Measurements from ENCODE around the gene SLC25A25. TPM values are rescaled to one million over a fixed set of nuclear protein-coding genes. Genes with fewer than 3 reads are reported as not detected.
A peak's percentile ranks its signal among the peaks of the same experiment; 100 is the strongest.

SLC25A25 gene
- total and polyA plus RNA-seq, 12 donors, result 2.3 to 20.7 (median 6.8) TPM

DNA sequence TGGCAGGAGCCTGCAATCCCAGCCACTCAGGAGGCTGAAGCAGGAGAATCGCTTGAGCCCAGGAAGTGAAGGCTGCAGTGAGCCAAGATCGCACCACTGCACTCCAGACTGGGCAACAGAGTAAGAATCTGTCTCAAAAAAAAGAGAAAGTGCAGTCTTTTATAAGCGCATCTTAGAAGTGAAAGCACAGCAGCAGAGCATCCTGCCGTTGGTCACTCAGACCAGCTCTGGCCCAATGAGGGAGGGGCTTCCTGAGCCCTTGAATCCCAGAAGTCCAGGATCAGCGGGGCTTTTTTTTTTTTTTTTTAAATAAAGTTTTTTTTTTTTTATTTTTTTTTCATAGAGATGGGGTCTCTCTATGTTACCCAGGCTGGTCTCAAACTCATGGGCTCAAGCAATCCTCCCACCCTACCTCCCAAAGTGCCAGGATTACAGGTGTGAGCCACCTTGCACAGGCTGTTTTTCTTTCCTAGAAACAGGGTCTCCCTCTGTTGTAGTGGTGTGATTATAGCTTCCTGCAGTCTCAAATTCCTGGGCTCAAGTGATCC, 43.2 kb upstream of the SLC25A25 start:
- H3K27ac ChIP-seq, result peak overlapping the region in 1 of 10 donors; percentile 89
- intact Hi-C loops (cut with DNase I), result no loop called here
- no peaks in the 10 kb centered on the region for H3K27me3 ChIP-seq
- WGBS, 2 donors, result 63 to 74% methylated on average over 5 of the region's 5 CpGs
- H3K4me3 ChIP-seq, result no peak overlapping the region
- no peak for ATAC-seq
- H3K4me1 ChIP-seq, result peaks cover 0 to 68% (median 0%) of the 10 kb centered on the region in 9 donors
- TF ChIP-seq, protein P1, sequence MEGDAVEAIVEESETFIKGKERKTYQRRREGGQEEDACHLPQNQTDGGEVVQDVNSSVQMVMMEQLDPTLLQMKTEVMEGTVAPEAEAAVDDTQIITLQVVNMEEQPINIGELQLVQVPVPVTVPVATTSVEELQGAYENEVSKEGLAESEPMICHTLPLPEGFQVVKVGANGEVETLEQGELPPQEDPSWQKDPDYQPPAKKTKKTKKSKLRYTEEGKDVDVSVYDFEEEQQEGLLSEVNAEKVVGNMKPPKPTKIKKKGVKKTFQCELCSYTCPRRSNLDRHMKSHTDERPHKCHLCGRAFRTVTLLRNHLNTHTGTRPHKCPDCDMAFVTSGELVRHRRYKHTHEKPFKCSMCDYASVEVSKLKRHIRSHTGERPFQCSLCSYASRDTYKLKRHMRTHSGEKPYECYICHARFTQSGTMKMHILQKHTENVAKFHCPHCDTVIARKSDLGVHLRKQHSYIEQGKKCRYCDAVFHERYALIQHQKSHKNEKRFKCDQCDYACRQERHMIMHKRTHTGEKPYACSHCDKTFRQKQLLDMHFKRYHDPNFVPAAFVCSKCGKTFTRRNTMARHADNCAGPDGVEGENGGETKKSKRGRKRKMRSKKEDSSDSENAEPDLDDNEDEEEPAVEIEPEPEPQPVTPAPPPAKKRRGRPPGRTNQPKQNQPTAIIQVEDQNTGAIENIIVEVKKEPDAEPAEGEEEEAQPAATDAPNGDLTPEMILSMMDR (IDR thresholded peaks at IDR 0.05), result no peak
- no peaks in the 10 kb centered on the region for H3K9me3 ChIP-seq
- no peak for DNase-seq
- H3K36me3 ChIP-seq, result no peaks in the 10 kb centered on the region

DNA sequence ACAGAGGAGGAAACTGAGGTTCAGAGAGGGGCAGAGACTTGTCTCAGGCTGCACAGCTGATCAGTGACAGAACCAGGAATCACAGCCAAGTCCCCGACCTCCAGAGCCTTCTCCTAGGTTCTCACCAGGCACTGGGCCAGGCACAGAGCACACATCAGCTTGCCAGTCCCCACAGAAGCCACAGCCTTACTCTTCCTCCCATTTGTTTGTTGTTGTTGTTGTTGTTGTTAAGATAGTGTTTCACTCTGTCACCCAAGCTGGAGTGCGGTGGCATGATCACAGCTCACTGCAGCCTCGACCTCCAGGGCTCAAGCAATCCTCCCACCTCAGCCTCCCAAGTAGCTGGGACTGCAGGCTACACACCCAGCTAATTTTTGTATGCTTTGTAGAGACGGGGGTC, 42.3 kb upstream of the SLC25A25 start:
- peaks cover 0 to 73% (median 0%) of the 10 kb centered on the region in 9 donors for H3K4me1 ChIP-seq
- intact Hi-C loops (cut with DNase I), result no loop called here

DNA sequence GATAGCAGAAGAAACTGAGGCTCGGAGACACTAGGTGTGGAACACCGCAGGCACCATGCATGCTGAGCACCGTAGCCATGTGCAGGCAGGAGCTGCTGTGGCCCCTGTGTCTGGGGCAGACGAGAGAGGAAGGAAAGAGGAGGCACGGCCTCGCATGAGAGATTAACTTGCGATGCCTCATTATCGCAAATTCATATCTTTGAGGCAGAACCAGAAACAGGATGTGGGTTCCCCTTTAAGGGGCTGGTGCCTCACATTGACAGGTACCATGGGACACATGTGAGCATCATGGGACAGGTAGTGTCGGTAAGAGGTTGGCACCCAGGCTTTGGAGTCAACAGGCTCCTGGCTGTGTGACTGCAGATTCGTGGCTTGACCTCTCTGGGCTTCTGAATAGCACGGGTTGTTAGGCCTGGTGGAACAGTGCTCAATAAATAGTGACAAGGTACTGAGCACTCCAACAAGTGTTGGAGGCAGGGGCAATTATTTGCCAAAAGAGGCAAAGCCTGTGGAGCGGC, 41.7 kb upstream of the SLC25A25 start:
- Histone ChIP-seq H3K4me1 (peaks cover 0 to 74% (median 0%) of the 10 kb centered on the region in 9 donors), H3K9me3 (no peaks in the 10 kb centered on the region), H3K27ac (peak overlapping the region in 1 of 10 donors; percentile 89), H3K36me3 (no peaks in the 10 kb centered on the region), H3K4me3 (peak overlapping the region in 1 of 10 donors; percentile 17), H3K27me3 (no peaks in the 10 kb centered on the region)
- ATAC-seq (peak in 4 of 8 donors; percentile 29 to 61 (median 44)), DNase-seq (no peak)
- WGBS, 2 donors, result 85 to 87% methylated on average over 12 of the region's 12 CpGs
- intact Hi-C loops (cut with DNase I), result no loop called here
- TF ChIP-seq, protein P1 (IDR thresholded peaks at IDR 0.05), result no peak

More for the DNA sequence above, 42.3 kb upstream of the SLC25A25 start:
- Histone ChIP-seq H3K4me3 (peak overlapping the region in 1 of 10 donors; percentile 17), H3K27me3 (no peaks in the 10 kb centered on the region), H3K9me3 (no peaks in the 10 kb centered on the region), H3K27ac (peak overlapping the region in 1 of 10 donors; percentile 89), H3K36me3 (no peaks in the 10 kb centered on the region)
- TF ChIP-seq, protein P1 (IDR thresholded peaks at IDR 0.05), result no peak
- ATAC-seq (no peak), DNase-seq (no peak)
- 72 to 84% methylated on average over 4 of the region's 4 CpGs for WGBS, 2 donors

DNA sequence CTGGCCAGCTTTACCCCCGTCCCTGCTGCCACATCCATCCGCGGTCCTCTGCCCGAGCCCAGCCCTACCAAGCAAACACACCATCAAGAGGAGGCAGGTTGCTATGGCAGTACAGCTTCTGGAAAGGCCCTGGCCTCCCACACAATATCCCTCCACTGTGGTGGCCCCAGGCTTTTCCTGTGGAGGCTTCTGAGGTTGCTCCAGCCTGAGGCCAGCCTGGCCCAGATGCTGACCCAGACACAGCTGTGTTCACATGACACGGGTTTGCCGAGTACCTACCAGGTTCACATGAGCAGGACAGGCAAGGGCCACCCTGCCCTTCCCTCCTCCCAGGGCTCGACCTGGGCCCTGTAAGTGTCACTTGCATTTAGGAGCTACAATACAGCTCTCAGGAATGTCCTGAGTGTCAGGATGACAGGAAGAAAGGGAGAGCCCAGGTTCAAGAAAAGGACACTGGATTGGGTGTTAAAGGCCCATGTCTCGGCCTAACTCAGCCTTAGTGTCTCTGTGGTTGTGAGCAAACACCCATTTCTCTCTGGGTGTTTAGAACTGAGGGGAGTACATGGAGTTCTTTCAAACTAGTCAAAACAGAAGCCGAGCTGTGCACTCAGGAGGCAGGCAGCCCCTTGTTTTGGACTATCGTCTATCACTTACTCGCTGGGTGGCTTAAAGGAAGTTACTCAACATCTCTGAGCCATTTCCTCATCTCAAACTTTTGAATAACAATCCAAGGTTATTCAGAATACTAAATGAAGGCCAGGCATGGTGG, 41.1 kb upstream of the SLC25A25 start:
- 77 to 82% methylated on average over 11 of the region's 11 CpGs for WGBS, 2 donors
- intact Hi-C loops (cut with DNase I), result no loop called here
- Histone ChIP-seq H3K4me1 (peaks cover 0 to 76% (median 0%) of the 10 kb centered on the region in 9 donors), H3K27ac (peak overlapping the region in 1 of 10 donors; percentile 89), H3K9me3 (no peaks in the 10 kb centered on the region), H3K27me3 (no peaks in the 10 kb centered on the region), H3K4me3 (no peak overlapping the region), H3K36me3 (no peaks in the 10 kb centered on the region)
- ATAC-seq (peak in 2 of 8 donors; percentile 30 to 39), DNase-seq (no peak)
- TF ChIP-seq, protein P1 (IDR thresholded peaks at IDR 0.05), result no peak
